Spinal cord (tissue), 10 donors: ENCODE results near the gene NPAS3. TPM values are rescaled to one million over a fixed set of nuclear protein-coding genes. Genes with fewer than 3 reads are reported as not detected.
A peak's percentile ranks its signal among the peaks of the same experiment; 100 is the strongest.

Experiments
- DNase-seq, 6 donors: peaks; one replicate each; pipeline versions ENCODE4 v3.0.0 to v3.0.0-alpha.2; 2013 to 2015; ENCODE audit warnings: low spot score in 6 of 6, low read depth in 4 of 6
- H3K27ac ChIP-seq: one replicate; pipeline ENCODE4 v1.5.1; 2013; ENCODE audit warnings: low read depth, low read length, control low read depth
- H3K27me3 ChIP-seq: one replicate; pipeline ENCODE4 v1.6.1; 2013; ENCODE audit warnings: low read length; ENCODE audit not compliant: control insufficient read depth, insufficient read depth
- H3K36me3 ChIP-seq: one replicate; pipeline ENCODE4 v1.6.1; 2013; ENCODE audit warnings: low read length; ENCODE audit not compliant: control insufficient read depth, insufficient read depth
- H3K4me1 ChIP-seq: one replicate; pipeline ENCODE4 v1.6.1; 2013; ENCODE audit warnings: low read length; ENCODE audit not compliant: control insufficient read depth, insufficient read depth
- H3K4me3 ChIP-seq: one replicate; pipeline ENCODE4 v1.5.1; 2013; ENCODE audit warnings: low read depth, low read length, control low read depth
- H3K9me3 ChIP-seq: one replicate; pipeline ENCODE4 v1.6.1; 2013; ENCODE audit warnings: low read length; ENCODE audit not compliant: control insufficient read depth, insufficient read depth
- WGBS: methylation state at CpG from one replicate; pipeline ENCODE4 v1.1.5; 2013; ENCODE audit warnings: missing lambda C conversion rate; ENCODE audit not compliant: insufficient coverage; 5-methylcytosine and 5-hydroxymethylcytosine counted together
- polyA plus RNA-seq, 2 donors: library from polyadenylated mRNA; unstranded; fragments of 120-200 nt; gene quantifications; one replicate each; pipeline ENCODE4 v1.2.1, GENCODE V29; 2013; ENCODE audit not compliant: insufficient read length in 2 of 2
- total RNA-seq, 2 donors: library from RNA; depleted of rRNA in 1 of 2; stranded (reverse); fragments of 120-200 nt in 1 of 2; fragments of >200 nt in 1 of 2; gene quantifications; one replicate each; pipeline versions ENCODE4 v1.2.3 to v1.2.4, GENCODE V29; 2013 to 2014
- donor health status: healthy.

Gene NPAS3
- total and polyA plus RNA-seq, 4 donors: 23.2 to 77.3 (median 50.8) TPM

GRCh38 chr14:33515899-33516298 lies 577.2 kb downstream of the NPAS3 start:
- Histone ChIP-seq H3K27me3 (no peaks in the 10 kb centered on the region), H3K4me3 (no peak overlapping the region), H3K9me3 (no peaks in the 10 kb centered on the region), H3K36me3 (no peaks in the 10 kb centered on the region), H3K27ac (no peak overlapping the region), H3K4me1 (no peaks in the 10 kb centered on the region)
- no CpG with 5 or more reads among the region's 3 CpGs for WGBS
- DNase-seq: no peak

- Histone ChIP-seq H3K9me3 (no peaks in the 10 kb centered on the region), H3K36me3 (no peaks in the 10 kb centered on the region), H3K27me3 (no peaks in the 10 kb centered on the region), H3K4me3 (no peak overlapping the region), H3K4me1 (no peaks in the 10 kb centered on the region), H3K27ac (no peak overlapping the region)
- WGBS: 88% methylated on average over 3 of the region's 5 CpGs
- no peak for DNase-seq
Observed at GRCh38 chr14:33516898-33517436, 578.3 kb downstream of the NPAS3 start.

GRCh38 chr14:33521192-33521591 lies 582.5 kb downstream of the NPAS3 start:
- Histone ChIP-seq H3K36me3 (no peaks in the 10 kb centered on the region), H3K4me1 (no peaks in the 10 kb centered on the region), H3K9me3 (no peaks in the 10 kb centered on the region), H3K4me3 (no peak overlapping the region), H3K27ac (no peak overlapping the region), H3K27me3 (no peaks in the 10 kb centered on the region)
- WGBS: no CpG with 5 or more reads among the region's 2 CpGs
- DNase-seq: peak in 1 of 6 donors; percentile 48

DNA sequence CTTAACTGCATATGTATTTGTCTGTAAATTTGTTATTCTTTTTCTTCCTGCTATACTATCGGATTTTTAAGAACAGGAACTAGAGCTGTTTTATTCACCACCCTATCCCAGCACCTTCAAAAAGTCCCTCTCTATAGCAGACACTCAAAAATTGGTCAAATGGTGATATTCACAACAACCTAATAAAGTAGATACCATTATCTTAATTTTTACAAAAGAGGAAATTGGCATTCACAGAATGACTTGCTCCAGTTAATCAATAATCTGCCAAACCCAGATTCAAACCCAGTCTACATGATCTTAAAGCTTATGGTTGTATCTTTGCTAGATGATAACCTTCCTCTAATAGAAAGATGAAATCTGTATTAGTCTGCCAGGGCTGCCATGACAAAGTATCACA lies 585.6 kb downstream of the NPAS3 start:
- no CpG with 5 or more reads among the region's 1 CpG for WGBS
- no peak for DNase-seq
- Histone ChIP-seq H3K4me1 (no peaks in the 10 kb centered on the region), H3K36me3 (no peaks in the 10 kb centered on the region), H3K27ac (no peak overlapping the region), H3K9me3 (no peaks in the 10 kb centered on the region), H3K27me3 (no peaks in the 10 kb centered on the region), H3K4me3 (no peak overlapping the region)

DNA sequence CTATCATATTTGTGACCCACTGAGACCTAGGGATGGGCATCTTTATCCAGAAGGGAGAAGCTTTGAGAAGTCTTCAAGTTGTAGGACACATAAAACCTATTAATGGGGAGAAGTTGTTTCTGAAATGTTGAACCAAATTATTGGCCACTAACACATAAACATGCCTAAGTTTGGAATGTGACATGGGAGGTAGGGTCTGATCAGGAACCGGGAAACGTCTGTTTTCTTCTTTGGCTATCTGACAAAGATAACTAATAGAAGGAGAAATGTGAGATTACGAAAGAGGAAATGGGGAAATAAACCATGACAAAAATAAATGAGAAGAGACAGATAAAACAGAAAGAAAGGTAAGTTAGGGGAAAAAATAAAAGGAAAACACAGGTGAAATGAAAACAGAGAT lies 586.9 kb downstream of the NPAS3 start:
- Histone ChIP-seq H3K27ac (no peak overlapping the region), H3K27me3 (no peaks in the 10 kb centered on the region), H3K36me3 (no peaks in the 10 kb centered on the region), H3K9me3 (no peaks in the 10 kb centered on the region), H3K4me1 (no peaks in the 10 kb centered on the region), H3K4me3 (no peak overlapping the region)
- no peak for DNase-seq
- 100% methylated on average over 1 of the region's 3 CpGs for WGBS

DNA sequence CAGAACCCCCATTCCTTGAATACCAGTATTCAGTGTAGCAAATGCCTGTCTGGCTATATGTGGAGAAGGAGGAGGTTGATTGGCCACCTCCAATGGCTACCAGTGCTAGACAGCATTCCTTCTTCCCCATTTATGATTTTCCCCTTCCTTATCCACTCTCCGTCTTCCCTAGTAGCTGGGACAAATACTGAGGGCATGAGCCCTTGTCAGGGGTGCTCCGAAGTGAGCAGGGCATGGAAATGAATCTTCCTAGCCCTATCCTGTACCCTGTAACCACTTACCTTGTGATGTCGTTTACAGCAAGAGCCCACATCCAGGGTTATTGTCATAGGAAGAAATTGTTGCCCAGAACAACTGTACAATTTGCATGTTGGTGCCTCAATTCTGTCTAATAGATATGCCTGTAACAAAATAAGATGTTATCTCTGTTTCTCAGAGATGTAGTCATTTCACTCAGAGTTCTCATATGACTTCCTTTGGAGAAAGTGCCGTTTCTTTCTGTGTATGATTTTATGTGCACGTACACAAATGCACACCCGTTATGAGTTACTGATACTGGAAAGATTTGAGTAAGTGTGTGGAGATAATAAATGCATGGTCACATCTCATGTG lies 588.5 kb downstream of the NPAS3 start:
- H3K36me3 ChIP-seq: no peaks in the 10 kb centered on the region
- no peak overlapping the region for H3K4me3 ChIP-seq
- DNase-seq: no peak

GRCh38 chr14:33528655-33529054 lies 590.0 kb downstream of the NPAS3 start:
- no peak overlapping the region for H3K27ac ChIP-seq
- H3K27me3 ChIP-seq: no peaks in the 10 kb centered on the region
- no peak for DNase-seq
- H3K36me3 ChIP-seq: no peaks in the 10 kb centered on the region
- no peaks in the 10 kb centered on the region for H3K4me1 ChIP-seq
- no CpG with 5 or more reads among the region's 4 CpGs for WGBS
- no peak overlapping the region for H3K4me3 ChIP-seq
- peaks cover 2% of the 10 kb centered on the region for H3K9me3 ChIP-seq

More for the DNA sequence above, 588.5 kb downstream of the NPAS3 start:
- WGBS: 96% methylated on average over 3 of the region's 6 CpGs
- H3K27me3 ChIP-seq: no peaks in the 10 kb centered on the region
- no peak overlapping the region for H3K27ac ChIP-seq
- no peaks in the 10 kb centered on the region for H3K4me1 ChIP-seq
- peaks cover 2% of the 10 kb centered on the region for H3K9me3 ChIP-seq

GRCh38 chr14:33529787-33530757 lies 591.4 kb downstream of the NPAS3 start:
- no peak overlapping the region for H3K27ac ChIP-seq
- no peaks in the 10 kb centered on the region for H3K36me3 ChIP-seq
- 87% methylated on average over 4 of the region's 11 CpGs for WGBS
- peaks cover 2% of the 10 kb centered on the region for H3K9me3 ChIP-seq
- H3K4me3 ChIP-seq: no peak overlapping the region
- H3K27me3 ChIP-seq: no peaks in the 10 kb centered on the region
- DNase-seq: peak in 2 of 6 donors; percentile 46 to 68
- H3K4me1 ChIP-seq: no peaks in the 10 kb centered on the region

GRCh38 chr14:33532553-33532952 lies 593.9 kb downstream of the NPAS3 start:
- H3K4me1 ChIP-seq: no peaks in the 10 kb centered on the region
- no CpG with 5 or more reads among the region's 3 CpGs for WGBS
- H3K36me3 ChIP-seq: no peaks in the 10 kb centered on the region
- H3K9me3 ChIP-seq: peaks cover 2% of the 10 kb centered on the region
- no peak for DNase-seq
- H3K27ac ChIP-seq: no peak overlapping the region
- H3K4me3 ChIP-seq: no peak overlapping the region
- H3K27me3 ChIP-seq: no peaks in the 10 kb centered on the region
